Measurements from ENCODE around the gene SAYSD1.

Gene SAYSD1

DNA sequence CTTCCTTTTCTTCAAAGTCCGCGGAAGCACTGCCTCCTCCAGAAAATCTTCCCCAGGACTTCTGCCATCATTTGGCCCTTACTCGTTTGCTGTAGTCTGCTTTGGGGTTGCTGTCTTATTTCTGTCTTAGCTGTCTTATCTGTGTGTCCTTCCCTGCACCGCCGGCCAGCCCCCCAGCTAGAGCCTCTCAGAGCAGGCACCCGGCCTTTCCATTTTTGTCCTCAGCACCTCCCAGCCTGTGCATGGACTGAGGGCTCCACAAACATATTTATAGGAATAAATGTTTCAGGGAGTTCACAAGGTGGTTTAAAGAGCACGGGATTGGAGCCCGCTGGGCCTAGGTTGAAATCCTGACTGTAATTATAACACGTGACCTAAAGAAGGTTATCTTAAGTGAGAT, 58.3 kb downstream of the SAYSD1 start:
- no peak for DNase-seq

DNA sequence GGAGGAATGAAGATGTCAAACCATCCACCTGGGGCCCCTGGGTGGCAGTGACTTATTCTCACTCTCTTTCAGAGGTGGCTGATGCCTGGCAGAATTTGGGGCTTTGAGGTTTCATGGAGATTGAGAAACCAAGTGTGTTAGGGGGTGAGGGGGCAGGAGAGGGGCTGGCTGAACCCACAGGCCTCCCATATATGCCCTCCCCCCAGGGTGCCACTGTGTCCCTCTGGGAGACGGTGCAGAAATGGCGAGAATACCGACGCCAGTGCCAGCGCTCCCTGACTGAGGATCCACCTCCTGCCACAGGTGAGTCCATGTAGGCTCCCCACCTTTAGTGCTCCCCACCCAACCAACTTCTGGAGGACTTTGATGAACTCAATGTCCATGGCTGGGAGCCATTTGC, 58.8 kb downstream of the SAYSD1 start:
- DNase-seq: no peak

DNA sequence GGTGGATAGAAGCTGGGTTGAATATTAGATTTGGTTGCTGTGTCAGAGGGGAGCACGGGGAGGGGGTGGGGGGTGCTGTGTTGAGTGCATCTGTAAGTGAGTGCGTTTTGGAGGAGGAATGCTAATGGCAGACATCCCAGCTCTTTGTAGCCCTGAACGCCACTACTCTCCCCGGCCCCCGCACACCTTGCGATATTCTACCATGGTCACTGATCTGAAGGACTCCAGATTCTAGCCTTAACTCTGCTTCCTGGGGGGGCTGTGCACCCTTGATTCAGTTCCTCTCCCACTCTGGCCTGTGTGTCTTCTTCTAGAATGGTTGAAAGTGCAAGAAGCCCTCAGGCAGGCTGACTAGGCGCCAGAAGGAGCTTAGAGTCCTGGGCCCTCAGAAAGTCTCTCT, 59.3 kb downstream of the SAYSD1 start:
- DNase-seq: no peak

DNA sequence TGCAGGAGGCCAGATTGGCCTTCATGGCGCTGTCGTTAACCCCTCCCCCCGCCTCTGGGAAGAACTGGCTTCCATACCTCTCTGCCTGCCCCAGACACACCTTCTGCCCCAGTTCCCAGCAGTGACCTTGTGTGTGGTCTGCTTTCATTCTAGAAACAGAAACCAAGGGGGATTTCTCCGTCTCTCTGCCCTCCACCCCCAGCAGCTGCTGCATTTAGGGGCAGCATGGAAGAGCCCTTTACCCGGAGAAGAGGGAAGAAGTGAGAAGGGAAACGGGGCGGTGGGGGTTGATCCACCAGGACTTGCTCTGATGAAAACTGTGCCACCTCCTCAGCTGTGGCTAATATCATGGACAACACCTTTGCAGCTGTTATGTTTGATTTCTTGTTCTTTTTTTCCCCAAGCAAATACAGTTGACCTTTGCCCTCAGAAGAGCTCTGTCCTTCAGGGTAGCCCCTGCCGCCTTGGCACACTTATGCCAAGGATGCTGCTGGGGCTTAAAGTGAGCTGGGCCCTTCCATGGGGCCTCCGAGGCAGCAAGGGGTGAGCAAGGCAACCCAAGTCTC, 60.3 kb downstream of the SAYSD1 start:
- no peak for DNase-seq
